Measurements from ENCODE around the gene R3HDM2.

R3HDM2 gene

DNA sequence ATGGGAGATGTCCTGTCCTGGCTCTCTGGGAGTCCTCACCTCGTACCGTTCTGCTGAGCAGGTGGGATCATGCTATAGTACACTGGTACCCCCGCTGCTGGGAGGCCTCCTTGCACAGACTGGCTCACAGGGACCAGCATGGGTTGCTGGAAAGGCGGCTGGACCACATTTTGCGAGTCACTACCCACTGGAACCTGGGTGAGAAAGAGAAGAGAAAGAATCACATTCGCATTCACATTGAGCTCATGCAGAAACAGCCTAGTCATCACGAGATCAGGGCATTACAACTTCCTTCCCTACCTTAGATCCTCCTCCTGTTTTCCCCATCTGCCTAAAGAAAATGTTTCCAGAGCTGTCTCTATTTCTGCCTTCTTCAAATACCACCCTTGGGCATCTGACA lies 162.6 kb downstream of the R3HDM2 start:
- DNase-seq (ENCODE audit: low read depth) = peak; percentile 16

DNA sequence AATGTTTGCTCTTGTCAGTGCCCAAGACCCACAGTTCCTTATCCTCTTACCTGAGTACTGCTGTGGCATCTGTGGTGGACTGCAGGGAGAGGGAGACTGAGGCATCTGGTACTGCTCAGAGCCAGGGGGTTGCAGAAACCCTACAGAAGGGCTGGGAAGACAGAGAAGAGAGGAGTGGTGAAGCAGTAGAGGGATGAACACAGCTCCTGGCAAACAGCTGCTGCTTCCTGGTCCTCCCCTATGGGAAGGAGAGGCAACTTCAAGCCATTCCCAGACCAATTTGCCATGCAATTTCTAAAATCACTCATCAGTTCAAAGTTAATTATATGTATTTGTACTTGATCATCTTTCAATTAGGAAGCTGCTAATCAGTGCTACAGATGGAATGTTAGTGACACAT lies 164.2 kb downstream of the R3HDM2 start:
- no peak for DNase-seq (ENCODE audit: low read depth)

DNA sequence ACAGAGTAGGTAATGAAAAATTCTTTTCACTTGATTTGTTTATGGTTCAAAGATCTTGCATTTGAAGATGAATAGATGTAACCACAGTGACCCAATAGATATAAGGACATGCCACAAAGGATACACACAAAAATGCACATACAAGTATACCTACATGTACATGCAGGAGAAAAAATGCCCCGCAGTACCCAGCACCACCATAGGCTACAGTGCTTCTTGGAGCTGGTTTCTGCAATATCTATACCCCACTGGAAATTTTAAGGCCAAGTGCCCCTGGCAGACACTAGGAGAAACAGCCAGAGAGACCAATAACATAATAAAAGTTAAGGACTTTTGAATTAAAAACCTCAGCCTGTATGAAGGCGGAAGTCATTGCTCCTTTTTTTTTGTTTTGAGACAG lies 167.7 kb downstream of the R3HDM2 start:
- no peak for DNase-seq (ENCODE audit: low read depth)

DNA sequence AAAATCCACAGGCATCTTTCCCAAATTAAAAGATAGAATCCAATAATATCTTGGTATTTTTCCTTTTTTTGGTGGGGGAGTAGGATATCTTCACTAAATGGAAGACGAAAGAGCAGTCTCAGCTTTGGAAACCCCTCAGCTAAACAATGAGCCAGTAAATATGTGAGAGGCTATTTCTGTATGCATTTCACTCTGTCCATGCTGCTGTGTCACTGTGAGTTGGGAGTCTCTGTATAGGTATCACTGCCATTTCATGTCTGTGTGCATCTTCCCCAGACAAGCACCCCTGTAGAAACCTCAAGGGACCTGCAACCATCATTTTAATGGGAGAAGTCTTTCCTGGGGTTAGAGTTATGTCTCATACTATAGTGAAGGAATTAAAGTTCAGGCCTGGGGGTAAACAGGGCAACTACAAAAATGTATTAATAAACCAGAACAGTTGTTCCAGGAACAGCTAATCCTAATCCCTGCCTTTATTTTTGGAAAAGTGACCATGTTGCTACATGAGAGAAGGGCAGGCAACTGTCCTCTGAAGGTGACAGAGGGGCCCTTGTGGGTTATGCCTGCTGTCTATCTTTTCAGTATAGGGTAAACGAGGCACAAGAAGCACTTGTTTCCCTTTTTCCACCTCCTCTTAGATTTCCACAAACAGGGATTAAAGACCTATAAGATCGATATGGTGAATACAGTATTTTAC lies 168.6 kb downstream of the R3HDM2 start:
- no peak for DNase-seq (ENCODE audit: low read depth)

DNA sequence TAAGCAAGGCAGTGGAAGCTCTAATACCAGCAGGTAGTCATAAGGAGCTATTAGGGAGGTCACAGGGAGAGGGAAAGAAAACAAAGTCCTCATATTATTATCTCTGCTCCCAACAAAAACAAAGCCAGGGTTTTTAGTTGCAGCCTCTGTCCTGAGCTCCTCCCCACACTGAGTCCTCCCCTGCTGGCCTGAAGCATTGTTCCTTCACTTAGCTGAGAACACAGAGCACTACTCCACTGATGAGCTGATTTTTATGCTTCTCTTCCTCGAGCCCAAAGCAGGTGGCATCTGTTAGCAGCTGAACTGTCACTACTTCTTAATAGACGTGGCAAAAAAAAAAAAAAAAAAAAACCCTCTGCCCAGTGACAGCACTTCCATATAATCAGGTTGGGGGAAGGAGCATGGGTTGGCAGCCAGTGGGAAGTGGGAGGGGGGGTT lies 169.4 kb downstream of the R3HDM2 start:
- no peak for DNase-seq (ENCODE audit: low read depth)

DNA sequence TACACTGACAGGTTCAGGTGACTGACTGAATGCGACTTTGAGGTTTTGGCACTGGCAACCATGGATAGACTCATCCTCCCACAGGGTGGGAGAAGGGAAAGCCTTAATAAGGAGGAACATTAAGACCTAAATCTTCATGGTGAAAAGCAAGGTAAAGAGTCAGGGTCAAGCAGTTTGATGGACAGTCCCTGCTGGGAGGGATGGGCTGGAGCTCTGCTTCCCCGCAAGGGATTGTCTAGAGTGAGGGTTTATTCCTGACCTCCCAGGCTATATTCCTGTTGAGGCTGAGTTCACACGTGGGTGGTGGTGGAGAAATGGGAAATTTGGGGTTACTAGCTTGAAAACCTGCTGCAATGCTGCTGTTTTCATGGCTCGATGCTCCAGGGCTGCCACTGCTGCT lies 170.5 kb downstream of the R3HDM2 start:
- DNase-seq (ENCODE audit: low read depth) = no peak

DNA sequence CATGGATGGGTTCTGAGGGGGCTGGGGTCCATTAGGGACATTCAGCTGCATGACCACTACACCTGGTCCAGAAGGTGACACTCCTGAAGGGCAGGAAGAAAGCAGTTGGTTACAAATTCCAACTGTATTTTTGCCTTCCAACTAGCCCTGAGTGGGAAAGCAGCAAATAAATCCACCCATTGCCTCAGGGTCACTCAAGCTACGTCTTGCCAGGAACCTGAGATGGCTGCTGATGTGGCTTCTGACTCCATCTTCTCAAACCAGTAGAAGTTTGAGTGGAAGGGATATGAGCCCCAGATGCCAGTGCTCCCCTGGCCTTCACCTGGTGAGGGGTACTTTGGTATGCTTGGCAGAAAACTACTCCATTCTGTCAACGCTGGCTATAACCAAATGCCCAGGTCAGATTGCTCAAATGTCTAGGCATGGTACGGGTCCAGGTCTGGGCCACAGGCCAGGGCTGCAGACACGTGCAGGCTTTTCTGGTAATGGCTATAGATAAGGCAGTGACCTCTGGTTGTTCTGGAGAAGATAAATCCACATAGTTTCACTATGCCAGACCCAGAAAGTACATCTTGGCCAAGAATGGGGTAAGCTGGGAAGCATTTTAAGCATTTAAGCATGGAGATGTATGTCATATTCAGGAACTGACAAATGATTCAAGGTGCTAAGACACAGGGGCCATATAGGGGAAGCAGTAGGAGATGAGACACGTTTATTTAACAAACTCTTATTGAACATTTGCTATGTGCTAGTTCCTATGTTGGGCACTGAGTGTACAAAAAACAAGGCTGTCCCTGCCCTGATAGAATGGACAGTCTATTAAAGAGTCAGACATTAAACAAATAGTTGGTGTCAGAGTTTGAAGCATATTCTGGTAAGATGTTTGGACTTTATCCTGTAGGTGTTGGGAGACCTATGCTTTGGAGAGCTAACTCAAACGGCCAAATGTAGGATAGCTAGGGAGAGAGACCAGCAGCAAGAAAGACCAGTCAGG lies 171.6 kb downstream of the R3HDM2 start:
- peak; percentile 66 for DNase-seq (ENCODE audit: low read depth)

DNA sequence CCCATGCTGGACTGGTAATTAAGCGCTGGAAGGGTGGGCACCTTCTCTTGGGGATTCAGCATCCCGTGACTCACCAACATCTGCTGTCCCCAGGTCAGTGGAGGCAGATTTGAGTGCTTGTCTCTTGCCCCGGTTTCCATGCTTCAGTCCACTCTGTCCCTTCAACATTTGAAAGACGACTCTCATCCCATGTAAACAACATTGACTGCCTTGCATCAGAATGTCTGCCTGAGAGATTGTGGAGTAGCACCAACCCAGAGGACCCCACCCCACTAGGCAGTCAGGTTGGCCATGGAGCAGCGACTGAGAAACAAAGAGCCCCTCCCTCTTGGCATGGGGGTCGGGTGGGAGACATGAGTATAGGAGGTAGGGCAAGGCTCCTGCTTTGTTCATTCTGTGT lies 174.9 kb downstream of the R3HDM2 start:
- no peak for DNase-seq (ENCODE audit: low read depth)

DNA sequence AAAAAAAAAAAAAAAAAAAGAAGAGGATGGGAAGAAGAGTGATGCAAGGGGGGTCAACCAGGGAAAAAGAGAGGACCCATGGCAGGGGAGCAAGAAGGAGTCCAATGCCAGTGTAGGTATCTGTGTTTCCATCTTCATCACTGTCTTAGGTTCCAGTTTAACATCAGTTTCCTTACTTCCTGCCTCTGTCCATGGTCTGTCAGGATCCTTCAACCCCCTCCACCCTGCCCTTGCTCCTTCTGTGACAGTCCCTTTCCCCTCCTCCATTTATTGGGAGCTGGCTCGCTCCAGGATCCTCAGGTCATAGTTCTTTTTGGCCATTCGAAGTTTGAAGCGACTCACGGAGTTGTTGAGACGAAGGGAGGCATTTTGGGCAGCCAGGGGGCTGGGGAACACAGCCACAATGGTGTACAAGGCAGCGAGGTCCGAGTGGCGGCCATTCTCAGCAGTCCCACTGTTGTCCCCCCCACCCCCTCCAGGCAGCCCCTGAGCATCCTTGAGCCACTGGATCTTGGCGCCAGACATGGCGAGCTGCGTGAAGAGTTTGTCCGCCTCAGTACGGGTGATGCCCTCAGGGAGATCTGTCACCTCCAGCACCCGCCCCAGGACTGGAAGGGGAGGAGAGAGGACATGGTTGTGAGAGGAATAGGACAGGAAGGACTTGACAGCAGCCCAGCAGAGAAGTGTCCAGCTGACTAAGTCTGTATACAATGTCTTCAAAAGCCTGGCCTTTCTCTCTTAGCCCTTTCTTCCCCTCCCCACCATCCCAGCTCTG lies 176.2 kb downstream of the R3HDM2 start:
- DNase-seq (ENCODE audit: low read depth) = no peak

DNA sequence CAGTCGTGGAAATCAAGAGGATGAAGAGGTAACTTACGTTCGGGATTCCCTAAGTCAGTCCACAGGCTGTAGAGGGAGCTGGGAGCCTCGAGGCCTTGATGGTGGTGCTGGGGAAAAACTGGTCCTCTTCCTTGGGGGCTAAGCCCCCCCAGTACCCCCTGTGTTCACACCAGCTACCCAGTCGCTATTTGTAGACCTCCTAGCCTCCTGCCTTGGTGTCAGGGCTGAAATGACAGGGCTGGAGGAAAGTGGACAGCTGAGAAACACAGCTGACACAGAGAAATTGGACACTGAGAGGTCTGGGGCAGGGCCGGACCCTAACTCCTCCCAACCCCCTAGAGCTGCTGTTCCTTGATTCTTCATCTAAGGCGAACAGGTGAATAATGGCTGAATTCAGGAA lies 179.9 kb downstream of the R3HDM2 start, which contains the start of gene STAC3:
Gene STAC3 (minus strand): TSS at position 232 of the 400 bp plus-strand sequence. CDS start 1,551 bp downstream, outside the sequence.
- no peak for DNase-seq (ENCODE audit: low read depth)

DNA sequence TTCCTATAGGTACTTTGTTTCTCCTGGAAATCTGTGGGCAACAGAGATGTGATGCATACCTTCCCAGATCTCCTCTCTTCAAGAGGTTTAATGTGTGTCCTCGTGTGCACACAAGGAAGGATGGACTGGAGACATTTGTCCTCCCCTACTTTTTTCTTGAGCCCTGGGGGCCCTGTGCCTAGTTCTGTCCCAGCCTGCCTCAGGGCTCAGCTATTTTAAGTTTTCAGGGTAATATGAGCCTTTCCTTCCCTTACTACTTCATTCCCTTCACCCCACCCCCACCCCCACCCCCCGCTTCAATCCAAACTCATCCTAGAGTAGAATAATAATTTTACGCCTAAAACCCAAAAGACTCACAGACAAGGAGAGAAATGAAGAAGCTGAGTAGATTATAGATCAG lies 180.3 kb downstream of the R3HDM2 start:
- DNase-seq (ENCODE audit: low read depth) = no peak

DNA sequence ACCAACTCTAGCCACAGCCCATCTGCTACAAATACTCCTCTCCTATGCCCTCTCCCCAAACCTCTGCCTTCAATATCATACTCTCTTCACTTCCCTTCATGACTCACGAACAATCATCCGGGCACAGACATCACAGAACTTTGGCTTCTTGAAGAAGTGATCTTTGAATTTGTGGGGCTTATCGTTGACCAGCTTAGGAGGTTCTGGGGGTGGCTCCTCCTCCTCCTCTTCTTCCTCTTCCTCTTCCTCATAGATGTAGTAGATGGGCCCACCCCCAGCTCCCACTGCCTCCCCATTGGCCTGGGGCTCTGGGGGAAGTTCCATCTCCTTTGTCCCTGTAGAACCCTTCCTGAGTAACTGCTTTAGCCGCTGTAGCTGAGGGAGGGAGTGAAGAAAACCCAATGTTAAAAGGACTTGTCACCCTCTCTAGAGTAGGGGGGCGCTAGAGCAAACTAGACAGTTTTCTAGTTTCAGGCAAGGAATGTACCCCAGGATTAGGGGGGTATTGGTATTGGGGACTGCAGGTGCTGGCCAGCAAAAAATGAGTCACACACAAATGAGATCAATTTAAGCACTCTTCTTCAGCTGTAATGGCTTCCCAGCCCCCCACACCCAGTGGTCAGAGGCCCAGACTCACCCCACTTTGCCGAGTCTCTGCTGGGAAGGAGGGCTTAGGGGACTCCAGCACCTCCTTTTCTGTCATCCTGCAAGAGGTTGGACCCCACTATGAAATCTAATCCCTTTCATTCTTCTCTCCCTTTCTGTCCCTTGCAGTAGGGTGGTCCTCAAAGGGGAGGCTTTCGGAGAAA lies 181.7 kb downstream of the R3HDM2 start:
- DNase-seq (ENCODE audit: low read depth) = no peak

DNA sequence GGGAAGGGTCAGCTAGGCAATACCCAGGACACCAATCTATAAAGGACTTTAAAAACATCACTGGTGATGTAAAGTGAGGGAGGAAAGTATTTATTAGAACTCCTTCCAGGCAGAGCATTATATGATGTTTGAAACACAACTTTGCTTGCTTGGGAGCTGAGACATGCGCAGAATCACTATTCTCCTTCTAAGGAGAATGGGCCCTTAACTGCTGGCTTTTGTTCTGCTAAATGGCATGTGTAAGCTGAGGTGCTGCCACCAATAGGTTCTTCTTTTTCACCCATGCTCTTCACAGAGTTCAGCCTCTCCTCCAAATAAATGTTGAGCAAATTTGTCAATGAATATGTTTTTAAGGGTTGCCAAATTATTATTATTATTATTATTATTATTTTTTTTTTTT lies 183.8 kb downstream of the R3HDM2 start:
- no peak for DNase-seq (ENCODE audit: low read depth)

DNA sequence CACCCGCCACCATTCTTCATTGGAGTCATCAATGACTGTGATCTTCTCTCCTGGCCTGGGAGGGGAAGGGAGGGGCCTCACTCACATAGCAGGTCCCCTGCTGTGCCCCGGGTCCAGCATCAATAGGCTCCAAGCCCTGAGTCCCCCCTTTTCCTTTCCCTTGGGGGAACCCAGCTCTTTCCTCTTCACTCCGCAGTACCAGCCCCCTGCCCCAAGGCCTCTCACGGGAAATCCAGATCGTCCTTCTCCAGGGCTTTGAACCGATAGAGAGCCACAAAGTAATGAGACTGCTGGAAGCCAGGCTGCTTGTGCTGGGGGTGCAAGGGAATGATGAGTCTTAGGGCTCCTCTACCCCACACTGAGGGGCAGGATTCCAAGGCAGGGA lies 186.5 kb downstream of the R3HDM2 start:
- DNase-seq (ENCODE audit: low read depth) = no peak

DNA sequence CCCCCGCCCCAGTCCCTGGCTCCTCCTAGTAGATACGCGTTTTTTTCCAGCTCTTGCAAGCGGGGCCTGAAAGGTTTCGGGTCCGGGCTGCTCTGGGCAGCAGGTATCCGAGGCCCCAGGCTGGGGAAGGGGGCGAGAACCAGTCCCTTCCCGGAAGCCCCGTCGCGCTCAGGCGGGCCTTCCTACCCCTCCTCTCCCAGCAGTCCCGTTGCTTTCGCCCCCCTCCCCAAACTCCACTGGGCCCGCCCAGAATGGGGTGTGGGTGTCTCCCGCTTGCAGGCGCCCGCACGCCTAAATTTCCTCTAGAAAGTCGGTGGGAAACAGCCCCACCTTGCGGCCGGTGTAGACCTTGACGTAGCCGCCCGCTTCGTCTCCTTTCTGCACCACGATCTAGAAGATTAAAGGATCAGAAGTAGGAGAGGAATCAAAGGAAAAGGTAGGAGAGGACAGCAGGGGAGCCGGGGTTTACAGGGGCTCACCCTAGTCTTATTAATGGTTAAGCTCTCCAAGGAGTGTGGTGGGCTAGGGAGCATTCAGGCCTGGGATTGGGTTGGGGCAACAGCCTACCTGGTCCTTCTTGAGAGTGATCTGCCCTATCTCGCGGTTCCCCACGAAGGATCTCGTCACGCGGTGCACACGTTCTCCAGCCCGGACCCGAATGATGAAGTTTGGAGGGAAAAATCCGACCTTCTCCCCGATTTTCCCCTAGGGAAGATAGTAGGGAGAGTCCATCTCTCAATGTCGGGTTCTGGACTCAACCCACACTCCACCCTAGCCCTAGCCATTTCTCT lies 187.1 kb downstream of the R3HDM2 start:
- DNase-seq (ENCODE audit: low read depth) = peak; percentile 49

DNA sequence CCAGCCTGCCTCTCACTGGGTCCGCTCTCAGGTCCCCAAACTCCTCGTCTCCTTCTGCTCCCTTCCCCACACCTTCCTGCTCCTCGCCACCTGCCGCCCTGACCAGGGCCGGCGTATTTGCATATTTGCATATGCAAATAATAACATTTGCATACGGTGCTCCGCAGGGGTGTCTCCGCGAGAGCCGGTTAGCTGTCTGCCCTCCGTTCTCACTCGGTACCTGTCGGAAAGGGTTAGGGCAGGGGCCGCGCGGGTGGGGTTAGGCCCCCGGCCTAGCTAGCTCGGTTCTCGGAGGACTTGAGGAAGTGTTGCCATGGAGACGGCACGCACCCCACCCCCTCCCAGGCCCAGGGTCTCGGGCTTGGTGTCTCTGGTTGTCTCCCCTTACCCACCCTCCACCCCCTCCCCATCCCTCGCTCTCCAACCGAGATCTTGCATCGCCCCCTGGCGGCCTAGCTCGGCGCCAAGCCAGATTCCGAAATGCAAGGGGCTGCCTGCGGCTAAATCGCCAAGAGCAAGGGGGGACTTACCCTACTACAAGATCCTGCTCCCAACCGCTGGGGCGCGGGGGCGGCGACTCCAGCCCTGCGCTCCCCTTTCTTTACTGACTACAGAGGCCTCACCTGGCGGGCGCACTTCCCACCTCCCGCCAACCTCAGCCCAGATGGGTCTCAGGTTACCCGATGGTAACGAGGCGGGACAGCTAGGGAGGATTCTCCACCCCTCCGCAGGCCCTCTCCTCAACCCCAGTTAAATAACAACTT lies 188.0 kb downstream of the R3HDM2 start:
- peak; percentile 21 for DNase-seq (ENCODE audit: low read depth)

DNA sequence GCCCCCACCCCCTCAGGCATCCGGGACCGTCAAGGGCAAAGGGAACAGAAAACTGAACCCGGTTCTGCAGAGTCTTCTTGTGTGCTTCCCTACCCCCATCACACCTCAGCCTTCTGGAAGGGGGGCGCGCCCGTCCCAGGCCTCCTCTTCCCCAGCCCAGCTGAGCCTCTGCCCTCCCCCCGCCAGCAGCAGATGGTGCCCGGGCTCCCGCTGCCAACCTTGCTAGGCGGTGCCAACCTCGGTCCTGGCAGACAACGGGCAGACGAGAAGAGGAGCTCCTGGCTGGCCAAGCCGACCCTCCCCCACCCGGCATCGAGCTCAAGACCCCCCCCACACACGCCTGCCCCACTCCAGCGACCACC lies 188.5 kb downstream of the R3HDM2 start:
- DNase-seq (ENCODE audit: low read depth) = no peak

DNA sequence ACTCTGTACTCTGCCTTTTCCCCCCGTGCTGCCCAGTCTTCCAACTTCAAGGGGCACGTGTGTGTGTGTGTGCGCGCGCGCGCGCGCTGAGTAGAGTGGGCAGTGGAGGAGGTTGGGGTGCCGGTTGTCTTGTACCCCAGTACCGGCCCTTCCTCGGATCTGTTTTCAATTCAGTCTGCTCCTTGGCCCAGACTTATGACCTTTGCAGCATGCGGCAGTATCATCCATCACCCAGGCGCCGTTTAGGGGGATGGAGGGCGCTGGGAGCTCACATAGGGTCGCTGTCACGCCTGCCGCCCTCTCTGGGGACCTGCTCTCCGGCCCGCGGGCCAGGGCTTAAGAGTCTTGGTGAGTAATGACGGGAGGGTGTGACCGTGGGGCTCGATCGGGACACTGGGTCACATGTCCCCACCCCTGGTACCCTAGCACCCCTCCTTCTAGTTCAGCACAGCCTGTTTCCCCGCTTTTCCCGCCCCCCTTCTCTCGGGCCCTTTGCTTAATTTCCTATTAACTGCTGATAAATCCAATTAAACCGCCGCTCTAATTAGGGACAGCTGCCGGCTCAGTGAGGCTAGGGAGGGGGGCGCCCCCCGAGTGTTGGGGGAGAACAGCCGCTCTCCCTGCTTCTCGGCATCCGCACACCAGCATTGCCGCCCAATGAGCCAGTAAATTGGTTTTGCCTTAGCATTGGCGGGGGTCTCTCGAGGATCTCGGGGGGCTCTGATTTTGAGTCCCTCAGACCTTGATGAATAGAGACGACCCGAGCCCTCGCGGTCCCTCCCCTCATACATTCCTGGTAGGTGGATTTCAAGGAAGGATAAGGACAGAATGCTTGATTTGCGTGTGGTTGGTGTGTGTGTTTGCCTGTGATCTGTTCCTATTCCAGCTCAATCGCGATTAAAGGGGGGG lies 189.2 kb downstream of the R3HDM2 start:
- no peak for DNase-seq (ENCODE audit: low read depth)

DNA sequence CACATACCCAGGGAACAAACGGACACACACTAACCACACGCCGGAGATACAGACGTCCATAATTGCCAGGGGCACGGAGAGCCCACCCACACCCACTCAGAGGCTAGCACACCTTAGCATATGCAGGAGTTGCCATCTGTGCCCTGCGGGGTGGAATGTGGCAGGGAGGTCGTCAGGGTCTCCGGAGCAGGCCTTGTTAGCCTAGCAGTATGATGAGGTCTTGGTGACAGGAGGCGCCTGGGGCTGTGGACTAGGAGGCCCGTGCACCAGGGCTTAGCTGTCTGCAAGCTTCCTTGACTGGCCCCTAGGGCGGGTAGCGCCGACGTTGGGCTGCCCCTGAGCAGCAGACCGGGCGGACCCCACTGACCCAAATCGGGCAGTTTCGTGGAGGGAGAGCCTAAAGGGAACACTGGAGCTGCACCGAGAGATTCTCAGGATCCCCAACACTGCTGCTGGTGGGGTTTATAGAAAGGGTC lies 189.9 kb downstream of the R3HDM2 start:
- DNase-seq (ENCODE audit: low read depth) = peak; percentile 18
